Right lobe of liver (tissue), 6 donors: ENCODE data around the gene MSANTD1. TPM values are rescaled to one million over a fixed set of nuclear protein-coding genes. Genes with fewer than 3 reads are reported as not detected.

ENCODE experiments used
- ATAC-seq, 4 donors: fragments of 200-7000 bp; cut with Tn5 transposase; one replicate each; pipeline ENCODE4 v1.9.1; 2020; ENCODE audit warnings: mild to moderate bottlenecking in 4 of 4, moderate library complexity in 4 of 4
- DNase-seq, 3 donors: peaks; one replicate each; pipeline ENCODE4 v3.0.0-alpha.2; 2020
- H3K27ac ChIP-seq, 3 donors: fragments of 200-600 bp; one replicate each; pipeline ENCODE4 v1.8.0; 2022
- H3K27me3 ChIP-seq, 2 donors: fragments of 200-600 bp; one replicate each; pipeline ENCODE4 v1.8.0; 2022
- H3K36me3 ChIP-seq, 4 donors: fragments of 200-600 bp; sonication (generic) in 1 of 4; one replicate each; pipeline versions ENCODE4 v1.5.1 to v1.8.0; 2017 to 2022; ENCODE audit warnings: control low read depth in 1 of 4
- H3K4me1 ChIP-seq, 4 donors: fragments of 200-600 bp; sonication (generic) in 1 of 4; one replicate each; pipeline versions ENCODE4 v1.5.1 to v1.8.0; 2017 to 2022; ENCODE audit warnings: control low read depth in 1 of 4
- H3K4me3 ChIP-seq, 3 donors: fragments of 200-600 bp; one replicate each; pipeline ENCODE4 v1.8.0; 2022
- H3K9me3 ChIP-seq, 4 donors: fragments of 200-600 bp; sonication (generic) in 1 of 4; one replicate each; pipeline versions ENCODE4 v1.5.1 to v1.8.0; 2017 to 2022; ENCODE audit warnings: control low read depth in 1 of 4
- POLR2A ChIP-seq: fragments of 450-650 bp; IDR thresholded peaks from one replicate; pipeline ENCODE4 v1.6.1; 2017; ENCODE audit warnings: antibody characterized with exemption, mild to moderate bottlenecking
- WGBS: methylation state at CpG from one replicate; pipeline ENCODE4 v1.1.6; 2018; ENCODE audit warnings: low coverage, low lambda C conversion rate; ENCODE audit not compliant: insufficient coverage; ENCODE audit errors: missing lambda C conversion rate; 5-methylcytosine and 5-hydroxymethylcytosine counted together
- intact Hi-C, 2 donors: fragments of 100-400 bp; cut with DNase I; formaldehyde crosslinking; loops; one replicate each; pipeline versions ENCODE4 v1.11.2 to v1.14.1; 2022
- total RNA-seq, 6 experiments: library from RNA; depleted of rRNA in 2 of 6; stranded (reverse); fragments of >200 nt in 2 of 6; fragmentation: NEBNext Ultra II Directional in 3 of 6; extraction: Animal tissue kit (Norgen Biotek cat#: 25700) in 3 of 6; gene quantifications; one replicate each; pipeline versions ENCODE4 v1.1.0 to v1.2.4, GENCODE V29; 2016 to 2023
- TF ChIP-seq, protein P1 (sequence below), 4 donors: fragments of 200-600 bp in 3 of 4; fragments of 450-650 bp in 1 of 4; IDR thresholded peaks; one replicate each; pipeline versions ENCODE4 v1.5.1 to v1.8.0; 2016 to 2022; ENCODE audit warnings: antibody characterized with exemption in 4 of 4, mild to moderate bottlenecking in 2 of 4
- donor health status: DM: no; HTN: yes; CAD: no.
- donor health status: DM: no; HTN: no; CAD: no.
- donor health status: DM: no; HTN: no; CAD: no.
- donor health status: DM: no; HTN: yes; CAD: no.
- donor health status: DM: no; HTN: yes; CAD: no.

MSANTD1 gene
- total RNA-seq, 6 experiments from 2014 or later, result 0.46 to 0.84 (median 0.64) TPM; not detected in 1

DNA sequence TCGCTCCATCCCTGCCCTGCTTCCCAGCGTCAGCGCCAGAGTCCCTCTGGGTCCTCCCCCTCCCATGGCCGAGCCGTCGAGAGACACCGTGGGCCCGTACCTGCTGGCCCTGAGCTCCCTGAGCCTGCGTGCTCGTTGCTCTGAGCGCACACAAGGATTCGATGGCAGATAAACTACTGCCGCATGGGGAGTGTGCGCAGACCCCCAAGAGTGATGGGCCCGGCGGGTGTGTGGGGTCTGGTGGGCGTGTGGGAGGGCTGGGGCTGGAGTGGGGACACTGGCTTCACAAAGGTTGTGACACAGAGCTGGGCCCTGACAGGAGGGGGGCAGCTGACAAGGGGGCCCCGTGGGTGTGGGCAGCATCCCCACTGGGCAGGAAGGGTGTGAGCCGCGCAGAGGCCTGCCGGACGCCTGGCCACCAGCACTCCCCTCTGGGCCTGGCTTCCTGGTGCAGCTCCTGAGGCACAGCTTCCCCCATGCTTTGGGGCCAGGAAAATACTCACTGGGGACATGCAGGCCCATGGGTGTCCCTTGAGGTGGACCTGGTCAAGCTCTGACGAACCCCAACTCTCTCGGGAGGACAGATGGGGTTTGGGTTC is 39.1 kb downstream of the MSANTD1 start:
- H3K27me3 ChIP-seq, result no peaks in the 10 kb centered on the region
- TF ChIP-seq, protein P1, sequence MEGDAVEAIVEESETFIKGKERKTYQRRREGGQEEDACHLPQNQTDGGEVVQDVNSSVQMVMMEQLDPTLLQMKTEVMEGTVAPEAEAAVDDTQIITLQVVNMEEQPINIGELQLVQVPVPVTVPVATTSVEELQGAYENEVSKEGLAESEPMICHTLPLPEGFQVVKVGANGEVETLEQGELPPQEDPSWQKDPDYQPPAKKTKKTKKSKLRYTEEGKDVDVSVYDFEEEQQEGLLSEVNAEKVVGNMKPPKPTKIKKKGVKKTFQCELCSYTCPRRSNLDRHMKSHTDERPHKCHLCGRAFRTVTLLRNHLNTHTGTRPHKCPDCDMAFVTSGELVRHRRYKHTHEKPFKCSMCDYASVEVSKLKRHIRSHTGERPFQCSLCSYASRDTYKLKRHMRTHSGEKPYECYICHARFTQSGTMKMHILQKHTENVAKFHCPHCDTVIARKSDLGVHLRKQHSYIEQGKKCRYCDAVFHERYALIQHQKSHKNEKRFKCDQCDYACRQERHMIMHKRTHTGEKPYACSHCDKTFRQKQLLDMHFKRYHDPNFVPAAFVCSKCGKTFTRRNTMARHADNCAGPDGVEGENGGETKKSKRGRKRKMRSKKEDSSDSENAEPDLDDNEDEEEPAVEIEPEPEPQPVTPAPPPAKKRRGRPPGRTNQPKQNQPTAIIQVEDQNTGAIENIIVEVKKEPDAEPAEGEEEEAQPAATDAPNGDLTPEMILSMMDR (IDR thresholded peaks at IDR 0.05), result no peak
- no peak for TF ChIP-seq POLR2A
- H3K27ac ChIP-seq, result no peak overlapping the region
- H3K9me3 ChIP-seq, result no peaks in the 10 kb centered on the region
- H3K4me3 ChIP-seq, result no peak overlapping the region
- WGBS, result no CpG with 5 or more reads among the region's 24 CpGs
- intact Hi-C loops, result no loop called here
- ATAC-seq (no peak), DNase-seq (peak in 1 of 3 donors; percentile 52)
- H3K36me3 ChIP-seq, result no peaks in the 10 kb centered on the region
- peaks cover 0 to 6% (median 3%) of the 10 kb centered on the region in 4 donors for H3K4me1 ChIP-seq

DNA sequence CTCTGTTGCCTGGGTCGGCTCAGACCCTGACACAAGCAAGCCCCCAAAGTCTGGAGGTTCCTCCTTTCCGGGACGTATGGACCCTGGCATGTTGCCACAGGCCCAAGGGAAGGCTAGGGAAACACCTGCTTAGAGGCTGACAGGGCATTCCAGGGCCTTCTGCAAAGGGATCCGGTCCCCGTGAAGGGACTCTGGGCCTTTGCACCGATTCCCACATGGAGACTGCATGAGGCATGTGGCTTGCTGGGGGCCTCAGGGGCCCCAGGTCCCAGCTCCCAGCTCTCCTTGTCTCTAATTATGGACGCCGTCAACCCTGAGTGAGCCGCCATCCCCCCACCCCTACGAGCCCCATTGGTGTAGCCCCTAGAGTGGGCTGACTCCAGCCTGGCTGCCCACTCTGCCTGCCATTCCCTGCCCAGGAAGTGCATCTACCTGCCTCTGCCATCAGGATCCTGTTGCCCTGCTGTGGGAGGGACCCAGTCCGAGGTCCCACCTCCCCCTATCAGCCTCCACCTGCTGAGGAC is 39.7 kb downstream of the MSANTD1 start:
- 20% methylated on average over 1 of the region's 11 CpGs for WGBS
- ATAC-seq, result no peak
- intact Hi-C loops, result no loop called here
- Histone ChIP-seq H3K9me3 (no peaks in the 10 kb centered on the region), H3K4me3 (no peak overlapping the region), H3K27ac (no peak overlapping the region), H3K36me3 (no peaks in the 10 kb centered on the region), H3K4me1 (peaks cover 0 to 6% (median 3%) of the 10 kb centered on the region in 4 donors), H3K27me3 (no peaks in the 10 kb centered on the region)
- peak in 1 of 3 donors; percentile 50 for DNase-seq
- TF ChIP-seq POLR2A, result no peak
- TF ChIP-seq, protein P1 (IDR thresholded peaks at IDR 0.05), result no peak

DNA sequence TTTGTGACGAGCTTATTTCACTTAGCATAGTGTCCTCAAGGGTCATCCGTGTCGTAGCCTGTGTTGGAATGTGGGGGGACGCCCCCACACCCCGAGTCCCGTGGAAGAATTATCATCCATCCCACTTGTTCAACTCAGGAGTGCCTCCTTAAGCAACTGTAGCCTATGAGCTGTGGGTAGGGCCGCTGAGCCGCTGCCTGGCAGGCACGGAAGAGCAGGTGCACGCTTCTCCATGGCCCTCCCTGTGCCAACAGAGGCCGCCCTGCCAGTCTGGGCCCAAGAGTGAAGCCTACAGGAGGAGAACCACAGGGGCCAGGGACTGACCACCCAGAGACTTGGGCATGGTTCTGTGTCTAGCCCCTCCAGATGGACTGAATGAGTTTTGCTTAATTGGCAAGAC is 41.5 kb downstream of the MSANTD1 start:
- H3K4me1 ChIP-seq, result peaks cover 0 to 6% (median 3%) of the 10 kb centered on the region in 4 donors
- no peaks in the 10 kb centered on the region for H3K9me3 ChIP-seq
- no peaks in the 10 kb centered on the region for H3K36me3 ChIP-seq
- no peak for TF ChIP-seq POLR2A
- TF ChIP-seq, protein P1 (IDR thresholded peaks at IDR 0.05), result no peak
- ATAC-seq (no peak), DNase-seq (peak in 1 of 3 donors; percentile 30)
- H3K4me3 ChIP-seq, result no peak overlapping the region
- H3K27ac ChIP-seq, result no peak overlapping the region
- WGBS, result 94% methylated on average over 10 of the region's 11 CpGs
- intact Hi-C loops, result no loop called here
- no peaks in the 10 kb centered on the region for H3K27me3 ChIP-seq

DNA sequence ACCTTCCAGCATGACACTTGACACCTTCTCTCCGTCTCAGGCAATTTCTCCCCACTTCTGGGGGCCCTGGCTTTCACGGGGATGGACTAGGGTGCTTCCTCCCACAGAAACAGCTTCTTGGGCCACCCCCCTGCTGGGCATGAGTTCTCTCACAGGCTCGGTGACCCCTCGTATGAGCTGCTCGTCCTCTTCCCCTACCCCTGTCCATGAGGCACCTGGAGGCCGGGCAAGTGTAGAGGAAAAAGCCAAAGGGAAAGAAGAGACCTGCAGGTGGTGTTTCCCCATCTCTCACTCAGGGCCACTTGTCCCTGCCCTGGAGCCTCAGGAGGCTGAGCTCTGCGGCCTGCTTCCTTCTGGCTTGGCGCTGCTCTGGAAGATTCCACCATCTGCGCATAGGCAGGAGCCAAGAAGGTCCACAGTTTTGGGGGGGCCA is 41.9 kb downstream of the MSANTD1 start:
- ATAC-seq (no peak), DNase-seq (peak in 1 of 3 donors; percentile 37)
- H3K4me3 ChIP-seq, result no peak overlapping the region
- H3K27me3 ChIP-seq, result no peaks in the 10 kb centered on the region
- no peaks in the 10 kb centered on the region for H3K36me3 ChIP-seq
- H3K4me1 ChIP-seq, result peaks cover 0 to 6% (median 3%) of the 10 kb centered on the region in 4 donors
- TF ChIP-seq, protein P1 (IDR thresholded peaks at IDR 0.05), result no peak
- TF ChIP-seq POLR2A, result no peak
- no peak overlapping the region for H3K27ac ChIP-seq
- no peaks in the 10 kb centered on the region for H3K9me3 ChIP-seq
- WGBS, result 91% methylated on average over 5 of the region's 9 CpGs
- intact Hi-C loops, result no loop called here
